H1 (cell line): ENCODE results near the gene ARHGEF38. TPM values are rescaled to one million over a fixed set of nuclear protein-coding genes. Genes with fewer than 3 reads are reported as not detected.

Experiments used
- CTCF ChIA-PET: fragments of 300-600 bp; sonication (Branson Sonifier 250); formaldehyde crosslinking; loops from one replicate; lab custom pipeline; 2021; ENCODE audit not compliant: partially characterized antibody; lab: Charles Lee
- POLR2A ChIA-PET: fragments of 300-600 bp; sonication (Branson Sonifier 250); formaldehyde crosslinking; loops from one replicate; lab custom pipeline; 2021; ENCODE audit warnings: inconsistent platforms; ENCODE audit not compliant: partially characterized antibody; lab: Charles Lee
- DNase-seq, 2 experiments: peaks; one replicate each; pipeline versions ENCODE4 v3.0.0 to v3.0.0-alpha.2; 2010 to 2022; ENCODE audit warnings: low spot score in 2 of 2, low read depth in 1 of 2, mixed read lengths in 1 of 2
- FAIRE-seq: peaks from 2 replicates; lab custom pipeline; 2011; peaks lifted over from hg19 to GRCh38; lab: Jason Lieb, UNC
- H2AFZ ChIP-seq: 2 replicates; pipeline ENCODE4 v1.8.1; 2012; ENCODE audit warnings: low read length, inconsistent platforms
- H2AK5ac ChIP-seq: 2 replicates; pipeline ENCODE4 v1.6.1; 2013; ENCODE audit warnings: low read depth, low read length
- H2BK120ac ChIP-seq: replicated peaks from 2 replicates; pipeline ENCODE3; 2013; ENCODE audit warnings: low read depth, low read length, inconsistent platforms
- H2BK12ac ChIP-seq: 2 replicates; pipeline ENCODE4 v1.6.1; 2013; ENCODE audit warnings: low read depth, low read length
- H2BK15ac ChIP-seq: 2 replicates; pipeline ENCODE4 v1.6.1; 2013; ENCODE audit warnings: low read length
- H2BK20ac ChIP-seq: 2 replicates; pipeline ENCODE4 v1.6.1; 2013; ENCODE audit warnings: low read length
- H2BK5ac ChIP-seq: 2 replicates; pipeline ENCODE4 v1.6.1; 2013; ENCODE audit warnings: low read depth, low read length
- H3K14ac ChIP-seq: 2 replicates; pipeline ENCODE4 v1.6.1; 2013; ENCODE audit warnings: inconsistent platforms; ENCODE audit not compliant: insufficient read length
- H3K18ac ChIP-seq: 2 replicates; pipeline ENCODE4 v1.6.1; 2013; ENCODE audit warnings: low read length; ENCODE audit errors: extremely low read depth
- H3K23ac ChIP-seq: 2 replicates; pipeline ENCODE4 v1.6.1; 2013; ENCODE audit warnings: inconsistent platforms; ENCODE audit not compliant: insufficient read length
- H3K23me2 ChIP-seq: 2 replicates; pipeline ENCODE4 v1.6.1; 2013; ENCODE audit warnings: low read depth, low read length
- H3K27ac ChIP-seq: 2 replicates; pipeline ENCODE4 v1.6.1; 2011; ENCODE audit warnings: low read depth, low read length, inconsistent platforms
- H3K27me3 ChIP-seq, 4 experiments: replicated peaks in 1 of 4; 1 replicate in 1 of 4; 2 replicates in 3 of 4; pipeline versions ENCODE4 v1.6.1 to v1.8.1; 2011 to 2013; ENCODE audit warnings: low read length in 3 of 4, mild to moderate bottlenecking in 3 of 4, inconsistent platforms in 2 of 4, mixed read lengths in 2 of 4, moderate library complexity in 1 of 4; ENCODE audit not compliant: control insufficient read depth in 3 of 4, insufficient read depth in 3 of 4; ENCODE audit errors: extremely low read depth in 1 of 4
- H3K36me3 ChIP-seq, 4 experiments: 2 replicates each; pipeline versions ENCODE4 v1.6.1 to v1.8.1; 2011 to 2013; ENCODE audit warnings: mild to moderate bottlenecking in 4 of 4, low read length in 3 of 4, moderate library complexity in 2 of 4, control low read depth in 1 of 4, inconsistent platforms in 1 of 4; ENCODE audit not compliant: insufficient read depth in 4 of 4, control insufficient read depth in 2 of 4
- H3K4ac ChIP-seq: replicated peaks from 2 replicates; pipeline ENCODE3; 2013; ENCODE audit warnings: low read length, low read depth, mixed read lengths, inconsistent platforms; ENCODE audit not compliant: insufficient read length
- H3K4me1 ChIP-seq, 4 experiments: replicated peaks in 1 of 4; 1 replicate in 1 of 4; 2 replicates in 3 of 4; pipeline versions ENCODE4 v1.6.1 to v1.8.1; 2011 to 2013; ENCODE audit warnings: low read length in 3 of 4, inconsistent platforms in 2 of 4, mixed read lengths in 1 of 4; ENCODE audit not compliant: insufficient read depth in 4 of 4, control insufficient read depth in 3 of 4
- H3K4me2 ChIP-seq, 2 experiments: 2 replicates each; pipeline versions ENCODE4 v1.6.1 to v1.8.1; 2011 to 2013; ENCODE audit warnings: low read depth in 2 of 2, low read length in 2 of 2, control low read depth in 1 of 2, inconsistent platforms in 1 of 2, mild to moderate bottlenecking in 1 of 2; ENCODE audit not compliant: insufficient read depth in 1 of 2
- H3K4me3 ChIP-seq, 4 experiments: fragments of 200-600, 300-600 bp in 1 of 4; sonication (generic), shearing (Covaris generic), sonication (Bioruptor Twin) in 1 of 4; 2 replicates each; pipeline versions ENCODE4 v1.5.1 to v1.8.1; 2011 to 2016; ENCODE audit warnings: low read length in 4 of 4, low read depth in 3 of 4, control low read depth in 2 of 4, inconsistent platforms in 2 of 4, mild to moderate bottlenecking in 2 of 4, mixed read lengths in 1 of 4, moderate library complexity in 1 of 4; ENCODE audit not compliant: insufficient read depth in 2 of 4; ENCODE audit errors: extremely low read depth in 1 of 4
- H3K56ac ChIP-seq: replicated peaks from 2 replicates; pipeline ENCODE3; 2013; ENCODE audit warnings: low read depth, mild to moderate bottlenecking, mixed read lengths, low read length, inconsistent platforms; ENCODE audit not compliant: insufficient read length
- H3K79me1 ChIP-seq: 2 replicates; pipeline ENCODE4 v1.6.1; 2013; ENCODE audit warnings: low read depth, low read length, control low read depth
- H3K79me2 ChIP-seq, 2 experiments: 2 replicates each; pipeline versions ENCODE4 v1.6.1 to v1.8.1; 2012 to 2013; ENCODE audit warnings: low read length in 2 of 2, mild to moderate bottlenecking in 2 of 2, inconsistent platforms in 1 of 2; ENCODE audit not compliant: insufficient read depth in 2 of 2, control insufficient read depth in 1 of 2
- H3K9ac ChIP-seq, 4 experiments: replicated peaks in 1 of 4; 1 replicate in 1 of 4; 2 replicates in 3 of 4; pipeline versions ENCODE4 v1.6.1 to v1.8.1; 2011 to 2013; ENCODE audit warnings: low read depth in 3 of 4, low read length in 3 of 4, control low read depth in 2 of 4, mild to moderate bottlenecking in 2 of 4, moderate library complexity in 2 of 4, inconsistent platforms in 1 of 4; ENCODE audit errors: extremely low read depth in 1 of 4
- H3K9me3 ChIP-seq, 2 experiments: 2 replicates each; pipeline versions ENCODE4 v1.6.1 to v1.8.1; 2012 to 2013; ENCODE audit warnings: mild to moderate bottlenecking in 2 of 2, moderate library complexity in 2 of 2, control low read depth in 1 of 2, inconsistent platforms in 1 of 2, low read depth in 1 of 2, low read length in 1 of 2, mixed read lengths in 1 of 2; ENCODE audit not compliant: insufficient read depth in 2 of 2
- H4K20me1 ChIP-seq, 2 experiments: replicated peaks in 1 of 2; 2 replicates each; pipeline versions ENCODE3 to v1.8.1; 2011 to 2013; ENCODE audit warnings: inconsistent platforms in 2 of 2, low read length in 2 of 2, mild to moderate bottlenecking in 1 of 2; ENCODE audit not compliant: insufficient read depth in 2 of 2, control insufficient read depth in 1 of 2
- H4K5ac ChIP-seq: 2 replicates; pipeline ENCODE4 v1.6.1; 2013; ENCODE audit warnings: low read length, low read depth, mixed read lengths, inconsistent platforms; ENCODE audit not compliant: insufficient read length
- H4K8ac ChIP-seq: 2 replicates; pipeline ENCODE4 v1.8.0; 2013; ENCODE audit warnings: mild to moderate bottlenecking, moderate library complexity, low read length, inconsistent platforms; ENCODE audit not compliant: insufficient read depth; ENCODE audit errors: extremely low read depth
- H4K91ac ChIP-seq: replicated peaks from 2 replicates; pipeline ENCODE3; 2013; ENCODE audit warnings: low read length, mixed read lengths, inconsistent platforms; ENCODE audit not compliant: insufficient read length
- ASH2L ChIP-seq: fragments of 200-600, 300-600 bp; sonication (generic); IDR thresholded peaks from one replicate; pipeline ENCODE4 v1.7.1; 2017; ENCODE audit warnings: low read length
- CREB1 ChIP-seq: IDR thresholded peaks from 2 replicates; pipeline ENCODE4 v1.6.1; 2012; ENCODE audit warnings: inconsistent platforms
- RFX5 ChIP-seq: IDR thresholded peaks from 2 replicates; pipeline ENCODE4 v1.6.1; 2011; ENCODE audit warnings: low read depth, low read length, improper control_type of control experiment, borderline replicate concordance
- RNF2 ChIP-seq: fragments of 200-900, 300-1000 bp; sonication (generic); IDR thresholded peaks from 2 replicates; pipeline ENCODE4 v1.7.1; 2016; ENCODE audit warnings: borderline replicate concordance, low read depth, mild to moderate bottlenecking, antibody characterized with exemption, low read length; ENCODE audit not compliant: poor library complexity, severe bottlenecking; ENCODE audit errors: missing control alignments
- SAP30 ChIP-seq: fragments of 300-600 bp; sonication (generic); IDR thresholded peaks from 2 replicates; pipeline ENCODE4 v1.7.1; 2012; ENCODE audit warnings: low read length, moderate library complexity, mild to moderate bottlenecking, inconsistent platforms; ENCODE audit not compliant: insufficient read depth, insufficient replicate concordance
- SRF ChIP-seq: IDR thresholded peaks from 2 replicates; pipeline ENCODE4 v1.6.1; 2011; ENCODE audit warnings: mild to moderate bottlenecking, low read depth, low read length, moderate library complexity
- WGBS, 2 experiments: shearing (Covaris generic) in 1 of 2; methylation state at CpG; one replicate each; pipeline versions ENCODE4 v1.1.6 to v1.1.7; 2013 to 2015; ENCODE audit warnings: low lambda C conversion rate in 2 of 2, mixed read lengths in 2 of 2, inconsistent platforms in 1 of 2, low coverage in 1 of 2, missing lambda C conversion rate in 1 of 2; ENCODE audit not compliant: insufficient replicate concordance in 2 of 2, insufficient coverage in 1 of 2, insufficient read length in 1 of 2; ENCODE audit errors: extremely low coverage in 1 of 2, missing lambda C conversion rate in 1 of 2; 5-methylcytosine and 5-hydroxymethylcytosine counted together
- polyA plus RNA-seq, 7 experiments: library from polyadenylated mRNA; depleted of rRNA in 3 of 7; stranded (reverse) in 5 of 7; unstranded in 2 of 7; fragments of >200 nt in 5 of 7; fragments of 200-250 nt in 2 of 7; gene quantifications; 1 replicate in 5 of 7; 2 replicates in 1 of 7; 4 replicates in 1 of 7; pipeline versions ENCODE4 v1.2.1 to v1.2.3, GENCODE V29; 2011 to 2013; ENCODE audit warnings: missing spikeins in 2 of 7, mixed read lengths in 2 of 7
- total RNA-seq: library from RNA; stranded (reverse); fragmentation: NEBNext Ultra II Directional; extraction: Animal tissue kit (Norgen Biotek cat#: 25700); gene quantifications from 2 replicates; pipeline ENCODE4 v1.2.1, GENCODE V29; 2021

Gene ARHGEF38
- total and polyA plus RNA-seq, 2 of the 8 experiments (the other 6 are each of a cell fraction or from before 2014, with no cell fraction given), result not detected

- no peak overlapping the region for H3K4ac ChIP-seq
- no peak overlapping the region for H3K18ac ChIP-seq
- H3K23me2 ChIP-seq, result no peaks in the 10 kb centered on the region
- H4K91ac ChIP-seq, result no peak overlapping the region
- no peak overlapping the region for H2BK5ac ChIP-seq
- H2BK12ac ChIP-seq, result no peak overlapping the region
- H2BK15ac ChIP-seq, result no peak overlapping the region
- DNase-seq (no peak), FAIRE-seq (no peak)
- H4K20me1 ChIP-seq, result no peaks in the 10 kb centered on the region
- H3K14ac ChIP-seq, result no peak overlapping the region
- ChIA-PET CTCF (no interaction called here), POLR2A (no interaction called here)
- no peaks in the 10 kb centered on the region for H3K4me1 ChIP-seq
- H3K9me3 ChIP-seq, result no peaks in the 10 kb centered on the region
- H4K8ac ChIP-seq, result no peak overlapping the region
- no peak overlapping the region for H3K4me3 ChIP-seq
- WGBS, 2 experiments, result 82% methylated on average over 1 of the region's 1 CpG; no CpG with 5 or more reads in 1 of the 2 experiments
- H2AK5ac ChIP-seq, result no peak overlapping the region
- H3K9ac ChIP-seq, result no peak overlapping the region
- H3K27me3 ChIP-seq, result peaks cover 0 to 5% (median 0%) of the 10 kb centered on the region in 4 experiments; a peak in 3 of 7 replicates
- no peak overlapping the region for H4K5ac ChIP-seq
- no peak overlapping the region for H2BK20ac ChIP-seq
- TF ChIP-seq SRF, result no peak
- no peak for TF ChIP-seq SAP30
- no peak for TF ChIP-seq ASH2L
- no peak for TF ChIP-seq RFX5
- no peak for TF ChIP-seq RNF2
- TF ChIP-seq CREB1, result no peak
- H2AFZ ChIP-seq, result no peak overlapping the region
- H3K36me3 ChIP-seq, result no peaks in the 10 kb centered on the region
- H3K79me2 ChIP-seq, result no peaks in the 10 kb centered on the region
- H3K4me2 ChIP-seq, result no peak overlapping the region
- no peaks in the 10 kb centered on the region for H3K79me1 ChIP-seq
- no peak overlapping the region for H3K56ac ChIP-seq
- no peak overlapping the region for H2BK120ac ChIP-seq
- no peak overlapping the region for H3K23ac ChIP-seq
- H3K27ac ChIP-seq, result no peak overlapping the region
Measured at GRCh38 chr4:105568584-105568983, 16.2 kb downstream of the ARHGEF38 start.
